Measurements from ENCODE around the gene SPAG6.

The SPAG6 gene

GRCh38 chr10:22455068-22455857 lies 110.0 kb downstream of the SPAG6 start:
- DNase-seq, result no peak

- no peak for DNase-seq
These were observed 111.2 kb downstream of the SPAG6 start for GRCh38 chr10:22456486-22456885.

GRCh38 chr10:22458272-22459038 lies 113.2 kb downstream of the SPAG6 start:
- DNase-seq, result no peak

- DNase-seq, result no peak
These were observed 114.2 kb downstream of the SPAG6 start for GRCh38 chr10:22459496-22459895.

- no peak for DNase-seq
These were observed 114.8 kb downstream of the SPAG6 start for GRCh38 chr10:22460101-22460500.

- DNase-seq, result no peak
These were observed 115.5 kb downstream of the SPAG6 start for GRCh38 chr10:22460531-22461403.

GRCh38 chr10:22461891-22462290 lies 116.6 kb downstream of the SPAG6 start:
- no peak for DNase-seq

GRCh38 chr10:22463255-22463654 lies 118.0 kb downstream of the SPAG6 start:
- DNase-seq, result no peak

GRCh38 chr10:22464966-22465629 lies 119.8 kb downstream of the SPAG6 start:
- DNase-seq, result no peak

GRCh38 chr10:22466763-22467334 lies 121.6 kb downstream of the SPAG6 start:
- DNase-seq, result no peak

Data from anterior cingulate cortex (tissue), 58 donors.